ENCODE results near the gene ALOX12.
"Not testable (repeated sequence)": the region's sequence is repeated elsewhere in the genome, so short reads cannot be mapped to it uniquely, and the experiment has no call there.

The ALOX12 gene, protein sequence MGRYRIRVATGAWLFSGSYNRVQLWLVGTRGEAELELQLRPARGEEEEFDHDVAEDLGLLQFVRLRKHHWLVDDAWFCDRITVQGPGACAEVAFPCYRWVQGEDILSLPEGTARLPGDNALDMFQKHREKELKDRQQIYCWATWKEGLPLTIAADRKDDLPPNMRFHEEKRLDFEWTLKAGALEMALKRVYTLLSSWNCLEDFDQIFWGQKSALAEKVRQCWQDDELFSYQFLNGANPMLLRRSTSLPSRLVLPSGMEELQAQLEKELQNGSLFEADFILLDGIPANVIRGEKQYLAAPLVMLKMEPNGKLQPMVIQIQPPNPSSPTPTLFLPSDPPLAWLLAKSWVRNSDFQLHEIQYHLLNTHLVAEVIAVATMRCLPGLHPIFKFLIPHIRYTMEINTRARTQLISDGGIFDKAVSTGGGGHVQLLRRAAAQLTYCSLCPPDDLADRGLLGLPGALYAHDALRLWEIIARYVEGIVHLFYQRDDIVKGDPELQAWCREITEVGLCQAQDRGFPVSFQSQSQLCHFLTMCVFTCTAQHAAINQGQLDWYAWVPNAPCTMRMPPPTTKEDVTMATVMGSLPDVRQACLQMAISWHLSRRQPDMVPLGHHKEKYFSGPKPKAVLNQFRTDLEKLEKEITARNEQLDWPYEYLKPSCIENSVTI

DNA sequence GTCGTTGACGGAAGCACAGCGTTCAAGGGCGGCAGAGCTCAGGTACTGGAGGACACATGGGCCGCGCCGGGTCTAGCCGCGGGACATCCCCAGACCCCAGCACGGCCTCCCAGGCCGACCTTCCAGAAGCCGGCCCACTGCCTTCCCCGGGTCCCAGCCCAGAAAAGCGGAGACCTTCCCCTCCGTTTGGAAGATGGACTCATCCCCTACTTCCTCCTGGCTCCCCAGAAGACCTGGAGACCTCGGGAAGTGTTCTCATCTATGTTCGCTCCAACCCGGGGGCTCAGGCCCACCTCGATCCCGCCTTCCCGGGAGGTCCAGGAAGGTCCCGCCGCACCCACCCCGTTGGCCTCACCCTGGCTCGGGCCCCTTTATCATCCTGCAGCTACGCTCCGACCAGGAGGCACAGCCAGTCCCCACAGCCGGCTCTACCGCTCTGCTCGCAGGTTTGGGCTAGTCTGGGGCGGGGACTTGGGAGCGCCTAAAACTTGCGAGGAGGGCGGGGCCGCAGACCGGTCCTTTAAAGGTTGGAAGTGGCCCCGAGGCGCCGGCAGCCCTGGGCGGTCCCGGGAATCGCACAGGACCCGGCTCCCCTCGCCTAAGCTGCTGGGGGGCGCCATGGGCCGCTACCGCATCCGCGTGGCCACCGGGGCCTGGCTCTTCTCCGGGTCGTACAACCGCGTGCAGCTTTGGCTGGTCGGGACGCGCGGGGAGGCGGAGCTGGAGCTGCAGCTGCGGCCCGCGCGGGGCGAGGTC lies at the start of gene ALOX12:
TSS of gene ALOX12 (plus strand) at position 550 of the 756 bp plus-strand sequence. CDS start at position 619, 69 bp downstream.
- no peak for DNase-seq

DNA sequence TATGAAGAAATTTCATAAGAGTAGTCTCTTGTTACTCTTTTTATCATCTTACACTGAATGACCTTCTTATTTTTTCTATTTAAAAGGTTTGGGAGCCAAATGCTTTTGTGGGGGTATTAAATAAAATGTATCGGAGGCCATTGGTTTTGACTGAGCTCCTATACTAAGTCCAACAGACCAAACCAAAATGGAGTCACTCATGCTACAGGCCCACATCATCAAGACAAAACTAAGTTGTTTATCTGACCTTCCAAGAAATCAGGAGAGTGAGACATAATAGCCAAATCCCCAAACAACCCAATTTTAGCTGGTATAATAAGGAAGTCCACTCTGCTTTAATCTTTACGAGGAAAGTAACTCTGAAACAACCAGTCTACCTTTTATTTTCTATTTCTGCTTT lies 48.1 kb upstream of the ALOX12 start:
- DNase-seq, result no peak

DNA sequence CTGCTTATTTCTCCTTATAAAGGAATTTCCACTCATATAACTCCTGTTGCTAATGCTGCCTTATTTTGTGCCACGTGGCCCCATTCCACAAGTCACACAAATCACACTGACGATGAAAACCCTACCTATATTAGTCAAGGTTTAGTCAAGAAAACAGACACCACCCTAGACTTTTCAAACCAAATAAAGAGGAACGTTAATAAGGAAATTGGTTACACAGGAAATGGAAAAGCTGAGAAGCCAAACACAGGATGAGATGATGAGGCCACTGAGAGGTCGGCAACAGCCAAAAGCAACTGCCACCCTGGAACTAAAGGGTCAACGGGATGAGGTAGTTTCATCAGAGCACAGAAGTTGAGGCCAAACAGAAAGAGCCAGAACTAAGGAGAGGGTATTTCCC lies 47.3 kb upstream of the ALOX12 start:
- no peak for DNase-seq

DNA sequence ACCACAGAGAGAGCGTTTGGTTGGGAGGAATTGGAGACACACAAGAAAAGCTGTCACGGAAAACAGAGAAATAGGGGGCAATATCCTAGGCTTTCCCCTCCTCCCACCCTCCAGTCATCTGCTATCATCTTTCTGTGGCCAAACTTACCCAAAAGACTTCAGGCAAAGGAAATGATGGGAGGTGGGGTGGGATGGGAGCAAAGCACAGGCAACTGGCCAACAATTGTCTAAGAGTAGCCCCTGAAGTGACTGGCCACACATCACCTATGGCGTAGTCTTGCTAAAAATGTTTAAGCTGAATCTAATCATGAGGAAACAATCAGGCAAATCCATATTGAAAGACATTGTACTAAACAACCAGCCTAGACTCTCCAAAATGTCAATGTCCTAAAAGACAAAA lies 46.9 kb upstream of the ALOX12 start:
- DNase-seq, result no peak

DNA sequence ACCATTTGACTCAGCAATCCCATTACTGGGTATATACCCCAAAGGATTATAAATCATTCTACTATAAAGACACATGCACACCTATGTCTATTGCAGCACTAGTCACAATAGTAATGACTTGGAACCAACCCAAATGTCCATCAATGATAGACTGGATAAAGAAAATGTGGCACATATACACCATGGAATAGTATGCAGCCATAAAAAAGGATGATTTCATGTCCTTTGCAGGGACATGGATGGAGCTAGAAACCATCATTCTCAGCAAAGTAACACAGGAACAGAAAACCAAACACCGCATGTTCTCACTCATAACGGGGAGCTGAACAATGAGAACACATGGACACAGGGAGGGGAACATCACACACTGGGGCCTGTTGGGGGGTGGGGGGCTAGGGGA lies 44.9 kb upstream of the ALOX12 start:
- DNase-seq, result not testable (repeated sequence)

DNA sequence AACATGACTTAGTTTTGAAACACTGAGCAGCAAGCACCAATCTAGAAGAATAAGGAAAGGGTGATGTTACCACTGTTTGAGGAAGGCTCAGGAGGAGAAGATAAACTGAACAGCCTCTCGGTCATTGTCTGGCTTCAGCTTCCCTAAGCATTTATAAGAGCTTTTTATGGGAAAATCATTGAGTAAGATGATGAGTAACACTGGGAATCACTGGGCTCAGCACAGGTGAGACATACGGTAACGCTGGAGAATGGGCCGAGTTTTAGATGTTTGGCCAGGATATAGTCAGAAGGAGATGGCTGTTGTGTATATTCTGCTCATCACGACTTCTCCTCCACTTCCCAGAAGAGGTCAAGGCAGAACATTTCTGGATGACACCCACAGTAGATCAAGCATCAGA lies 42.2 kb upstream of the ALOX12 start:
- no peak for DNase-seq

DNA sequence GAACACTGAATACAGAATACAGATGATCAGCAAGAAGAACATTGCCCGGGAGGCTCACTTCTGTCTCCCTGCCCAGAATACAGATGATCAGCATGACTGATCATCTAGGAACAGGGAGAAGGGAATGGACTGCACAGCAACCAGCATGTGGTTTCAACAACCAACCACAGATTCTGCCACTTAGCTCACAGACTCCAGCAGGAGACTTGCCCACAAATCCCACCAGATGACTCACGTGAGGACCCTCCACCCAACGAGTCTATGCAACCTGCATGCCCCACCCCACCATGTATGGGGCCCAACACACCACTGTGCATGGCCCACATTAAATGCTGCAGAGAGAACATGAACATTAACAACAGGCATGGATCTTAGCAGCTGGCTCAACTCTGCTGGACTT lies 36.1 kb upstream of the ALOX12 start:
- no peak for DNase-seq

DNA sequence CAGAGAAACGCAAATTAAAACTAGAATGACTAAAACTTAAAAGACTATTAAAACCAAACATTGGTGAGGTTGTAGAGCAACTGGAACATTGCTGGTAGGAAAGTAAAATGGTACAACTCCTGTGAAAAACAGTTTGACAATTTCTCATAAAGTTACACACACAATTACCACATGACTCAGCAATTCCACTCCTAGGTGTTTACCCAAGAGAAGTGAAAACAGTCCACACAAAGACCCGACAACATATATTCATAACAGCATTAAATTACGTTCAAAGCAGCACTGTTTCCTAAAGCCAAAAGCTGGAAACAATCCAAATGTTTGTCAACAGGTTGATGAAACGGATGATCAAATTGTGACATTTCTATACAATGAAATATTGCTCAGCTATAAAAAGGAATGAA lies 26.5 kb upstream of the ALOX12 start:
- DNase-seq, result no peak

DNA sequence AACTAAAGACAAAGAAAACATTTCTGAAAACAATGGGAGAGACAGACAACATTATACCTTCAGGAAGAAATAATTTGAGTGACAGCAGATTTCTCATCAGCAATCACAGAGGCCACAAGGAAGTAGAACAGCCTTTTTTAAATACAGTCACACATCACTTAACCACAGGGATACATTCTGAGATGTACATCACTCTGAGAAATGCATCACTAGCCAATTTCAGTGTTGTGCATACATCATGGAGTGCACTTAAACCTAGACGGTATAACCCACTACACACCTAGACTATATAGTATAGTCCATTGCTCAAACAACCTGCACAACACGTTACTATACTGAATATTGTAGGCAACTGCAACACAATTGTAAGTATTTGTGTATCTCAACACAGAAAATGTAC lies 24.9 kb upstream of the ALOX12 start:
- no peak for DNase-seq

DNA sequence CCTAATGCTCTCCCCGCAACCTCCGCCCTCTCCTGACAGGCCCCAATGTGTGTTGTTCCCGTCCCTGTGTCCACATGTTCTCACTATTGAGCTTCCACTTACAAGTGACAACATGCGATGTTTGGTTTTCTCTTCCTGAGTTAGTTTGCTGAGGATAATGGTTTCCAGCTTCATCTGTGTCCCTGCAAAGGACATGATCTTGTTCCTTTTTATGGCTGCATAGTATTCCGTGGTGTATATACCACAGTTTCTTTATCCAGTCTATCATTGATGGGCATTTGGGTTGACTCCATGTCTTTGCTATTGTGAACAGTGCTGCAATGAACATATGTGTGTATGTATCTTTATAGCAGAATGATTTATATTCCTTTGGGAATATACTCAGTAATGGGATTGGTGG lies 16.4 kb upstream of the ALOX12 start:
- not testable (repeated sequence) for DNase-seq

DNA sequence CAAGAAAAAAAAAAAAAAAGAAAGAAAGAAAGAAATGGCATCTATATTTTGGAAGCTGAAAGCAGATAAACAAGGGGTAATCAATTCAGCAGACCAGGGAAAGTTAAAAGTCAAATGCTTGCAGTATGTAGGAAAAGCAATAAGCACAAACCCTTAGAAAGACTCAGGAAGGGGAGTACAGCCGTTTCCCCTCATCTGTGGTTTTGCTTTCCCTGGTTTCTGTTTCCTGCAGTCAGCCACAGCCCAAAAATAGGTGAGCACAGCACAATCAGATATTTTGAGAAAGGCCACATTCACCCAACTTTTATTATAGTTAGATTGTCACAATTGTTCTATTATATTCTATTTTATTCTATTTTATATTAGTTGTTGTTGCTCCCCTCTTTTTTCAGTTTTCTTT lies 14.4 kb upstream of the ALOX12 start:
- no peak for DNase-seq

DNA sequence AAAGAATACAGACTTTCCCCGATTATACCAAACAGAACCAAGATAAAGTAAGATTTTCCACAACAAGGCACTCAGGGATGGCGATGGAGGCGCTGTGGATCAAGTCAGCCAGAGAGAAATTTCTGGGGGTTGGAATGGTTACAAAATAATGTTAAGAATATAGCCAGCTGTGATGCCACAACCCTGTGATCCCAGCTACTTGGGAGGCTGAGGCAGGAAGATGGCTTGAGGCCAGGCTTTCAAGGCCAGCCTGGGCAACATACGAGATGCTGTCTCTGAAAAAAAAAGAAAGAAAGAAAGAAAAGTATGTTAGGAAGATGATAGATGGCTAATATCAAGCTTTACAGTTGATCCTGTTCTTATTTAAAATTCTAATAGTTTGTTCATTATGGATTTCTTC lies 10.6 kb upstream of the ALOX12 start:
- DNase-seq, result no peak

DNA sequence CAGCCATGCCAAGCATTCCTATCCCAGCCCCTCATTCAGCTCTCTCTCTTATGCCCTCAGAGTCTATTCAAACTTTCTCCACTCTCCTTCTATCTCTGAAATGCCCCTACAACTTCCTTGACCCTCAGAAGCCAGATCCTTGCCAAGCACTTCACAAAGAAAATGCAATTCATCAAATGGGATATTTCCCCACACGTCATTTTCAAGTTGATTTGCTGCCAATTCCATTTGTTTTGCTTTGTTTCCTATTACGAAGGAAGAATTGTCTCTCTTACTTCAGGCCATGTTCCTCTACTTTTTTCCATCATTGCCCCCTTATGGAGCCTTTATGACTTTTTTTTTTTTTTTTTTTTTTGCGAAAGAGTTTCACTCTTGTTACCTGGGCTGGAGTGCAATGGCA lies 9.2 kb upstream of the ALOX12 start:
- no peak for DNase-seq

DNA sequence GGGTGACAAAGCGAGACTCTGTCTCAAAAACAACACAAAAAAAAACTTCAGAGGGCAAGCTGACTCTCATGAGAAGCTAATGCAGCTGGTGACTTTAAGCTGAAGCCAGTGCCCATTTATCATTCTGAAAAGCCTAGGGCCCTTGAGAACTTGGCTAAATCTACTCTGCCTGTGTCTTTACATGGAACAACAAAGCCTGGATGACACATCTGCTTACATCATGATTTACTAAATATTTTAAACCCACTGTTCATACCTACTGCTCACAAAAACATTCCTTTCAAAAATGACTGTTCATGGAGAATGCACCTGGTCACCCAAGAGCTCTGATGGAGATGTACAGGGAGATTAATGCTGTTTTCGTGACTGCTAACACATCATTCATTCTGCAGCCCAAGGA lies 6.1 kb upstream of the ALOX12 start:
- no peak for DNase-seq

DNA sequence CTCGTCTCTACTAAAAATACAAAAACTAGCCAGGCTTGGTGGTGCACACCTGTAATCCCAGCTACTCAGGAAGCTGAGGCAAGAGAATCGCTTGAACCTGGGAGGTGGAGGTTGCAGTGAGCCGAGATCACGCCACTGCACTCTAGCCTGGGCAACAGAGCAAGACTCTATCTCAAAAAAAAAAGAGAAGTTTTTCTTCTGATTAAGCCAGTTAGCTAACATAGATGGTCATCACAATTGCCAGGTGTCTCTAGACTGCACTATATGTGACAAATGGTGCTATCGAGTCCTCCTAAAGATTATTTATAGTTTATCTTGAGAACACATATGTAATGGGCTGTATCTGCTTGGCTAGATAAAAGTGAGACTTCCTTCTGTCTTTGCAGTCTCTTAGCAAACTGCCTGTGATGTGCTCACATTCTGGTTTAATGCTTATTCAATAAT lies 2.2 kb upstream of the ALOX12 start:
- not testable (repeated sequence) for DNase-seq

DNA sequence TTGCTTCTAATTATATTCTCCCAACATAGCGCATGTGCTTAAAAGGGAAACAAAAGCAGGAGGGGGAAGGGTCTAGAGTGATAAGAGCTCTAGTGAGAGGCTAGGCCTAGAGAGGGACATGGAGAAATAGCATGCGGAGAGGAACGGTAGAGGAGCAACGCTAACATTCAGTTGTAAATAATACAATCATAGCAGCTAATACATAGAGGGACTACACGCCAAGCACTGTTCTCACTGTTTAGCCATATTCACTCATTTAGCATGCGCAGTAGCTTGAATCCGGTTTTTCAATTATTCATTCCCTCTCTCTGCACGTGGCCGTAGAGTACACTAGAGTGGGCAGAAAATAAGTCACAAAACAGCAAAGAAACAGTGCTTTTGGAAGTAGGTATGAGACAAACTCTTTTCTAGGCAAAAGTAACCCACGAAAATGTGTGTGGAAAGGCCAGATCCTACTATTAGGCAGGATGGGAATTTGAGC lies 1.7 kb upstream of the ALOX12 start:
- no peak for DNase-seq

DNA sequence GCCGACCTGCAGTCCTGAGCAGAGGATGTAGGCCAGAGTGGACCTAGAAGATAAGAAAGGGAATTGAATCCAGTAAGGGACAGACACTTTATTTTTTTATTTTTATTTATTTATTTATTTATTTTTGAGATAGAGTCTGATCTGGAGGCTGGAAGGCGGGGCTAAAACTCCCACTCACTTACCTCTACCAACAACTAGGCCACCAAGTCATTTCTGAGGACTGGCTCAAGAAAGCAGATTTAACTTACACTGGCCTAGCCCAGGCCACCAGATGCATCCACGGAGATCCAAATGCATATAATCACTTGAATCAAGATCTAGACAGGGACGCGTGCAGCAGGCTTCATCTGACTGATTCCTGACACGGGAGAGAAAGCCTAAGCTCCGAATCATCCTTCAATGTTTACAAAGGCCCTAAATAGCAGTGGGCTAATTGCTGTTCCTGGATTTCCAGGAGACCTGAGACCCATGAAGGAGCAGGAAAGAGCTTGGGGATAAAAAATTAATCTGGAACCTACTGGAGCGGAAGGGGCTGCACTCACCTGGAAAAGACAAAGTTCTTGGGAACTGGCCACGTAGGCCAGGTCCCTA lies 1.1 kb upstream of the ALOX12 start:
- no peak for DNase-seq

DNA sequence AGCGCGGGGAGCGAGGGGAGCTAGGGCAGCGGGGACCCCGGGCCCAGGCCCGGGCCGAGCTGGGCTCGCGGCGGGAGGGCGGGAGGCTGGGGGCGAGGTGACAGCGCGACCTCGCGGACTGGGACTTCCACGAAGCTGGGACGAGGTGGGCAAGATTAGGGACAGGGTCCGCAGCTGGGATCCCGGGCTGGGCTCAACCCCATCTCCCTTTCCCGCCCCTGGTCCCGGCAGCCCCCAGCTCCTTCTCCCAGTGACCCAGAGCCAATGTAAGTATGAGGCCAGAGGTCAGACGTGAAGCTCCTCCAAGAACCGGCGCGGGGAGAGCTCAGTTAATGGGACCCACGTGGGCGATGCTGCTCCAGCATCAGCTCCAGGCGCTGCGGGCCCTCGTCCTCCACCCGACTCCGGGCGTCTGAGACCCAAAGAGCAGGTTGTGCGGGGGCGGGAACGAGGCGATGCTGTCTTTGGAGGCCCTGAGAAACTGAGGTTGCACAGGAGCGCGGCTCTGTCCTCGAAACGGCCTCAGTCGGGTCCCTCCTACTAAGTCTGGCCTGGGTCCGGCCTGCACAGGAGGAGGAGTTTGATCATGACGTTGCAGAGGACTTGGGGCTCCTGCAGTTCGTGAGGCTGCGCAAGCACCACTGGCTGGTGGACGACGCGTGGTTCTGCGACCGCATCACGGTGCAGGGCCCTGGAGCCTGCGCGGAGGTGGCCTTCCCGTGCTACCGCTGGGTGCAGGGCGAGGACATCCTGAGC lies 585 bp downstream of the ALOX12 start:
- DNase-seq, result no peak

DNA sequence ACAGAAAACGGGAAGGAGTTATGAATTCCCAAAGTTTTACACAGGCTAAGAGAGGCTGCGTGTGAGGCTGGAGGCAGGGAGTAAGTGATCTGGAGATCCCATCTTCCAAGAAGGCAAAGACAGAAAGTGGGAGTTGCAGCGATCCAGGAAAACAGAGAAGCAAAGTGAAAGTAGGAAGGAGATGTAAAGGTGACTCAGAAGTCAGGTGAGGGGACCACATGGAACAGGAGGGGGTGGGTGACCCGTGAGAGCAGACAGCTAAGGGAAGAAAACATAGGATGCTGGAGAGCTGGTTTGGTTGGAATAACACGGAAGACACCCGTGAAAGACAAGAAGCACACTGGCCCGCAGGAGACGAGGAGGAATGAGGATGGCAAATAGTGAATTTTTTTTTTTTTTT lies 1.3 kb downstream of the ALOX12 start:
- DNase-seq, result no peak

DNA sequence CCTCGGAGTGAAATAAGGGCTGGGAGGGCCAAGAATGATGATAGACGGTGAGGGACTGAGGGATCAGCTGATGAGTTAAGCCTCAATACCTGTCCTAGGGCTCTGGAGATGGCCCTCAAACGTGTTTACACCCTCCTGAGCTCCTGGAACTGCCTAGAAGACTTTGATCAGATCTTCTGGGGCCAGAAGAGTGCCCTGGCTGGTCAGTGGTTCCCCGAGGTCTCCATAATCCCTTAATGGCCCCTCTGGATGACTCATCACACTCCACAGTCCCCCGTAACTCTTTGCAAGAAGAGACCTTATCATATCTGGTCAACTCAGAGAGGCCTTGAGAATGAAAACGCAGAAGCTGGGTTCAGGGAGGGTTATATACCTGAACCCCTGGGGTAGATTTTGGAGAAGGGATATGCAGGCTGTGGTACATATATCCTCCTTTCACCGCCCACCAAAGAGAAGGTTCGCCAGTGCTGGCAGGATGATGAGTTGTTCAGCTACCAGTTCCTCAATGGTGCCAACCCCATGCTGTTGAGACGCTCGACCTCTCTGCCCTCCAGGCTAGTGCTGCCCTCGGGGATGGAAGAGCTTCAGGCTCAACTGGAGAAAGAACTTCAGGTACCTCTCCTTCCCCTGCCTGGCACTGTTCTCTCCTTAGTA lies 3.1 kb downstream of the ALOX12 start:
- DNase-seq, result no peak
